ENCODE results near the gene VAV2.

- TF ChIP-seq CTCF (IDR thresholded peaks at IDR 0.05) (no peak), EP300 (IDR thresholded peaks at IDR 0.05) (no peak), POLR2A (IDR thresholded peaks at IDR 0.05; ENCODE audit: low read depth) (no peak), POLR2AphosphoS5 (IDR thresholded peaks at IDR 0.05) (no peak)
These were observed 15.0 kb upstream of the VAV2 start for GRCh38 chr9:134007150-134007549.

Data from esophagus muscularis mucosa (tissue), 4 donors.